ENCODE results near the gene EDC3.

EDC3 gene

GRCh38 chr15:74656935-74657535 lies 38.8 kb downstream of the EDC3 start:
- Histone ChIP-seq H3K9ac (no peak overlapping the region), H3K4me2 (no peak overlapping the region), H4K20me1 (ENCODE audit: insufficient read depth) (no peaks in the 10 kb centered on the region), H3K36me3 (ENCODE audit: insufficient read depth) (no peaks in the 10 kb centered on the region), H3K79me2 (ENCODE audit: insufficient read depth, low read depth) (no peaks in the 10 kb centered on the region), H3K27me3 (ENCODE audit: insufficient read depth, low read depth) (no peaks in the 10 kb centered on the region), H3K4me1 (ENCODE audit: low read depth, poor library complexity, severe bottlenecking) (peaks cover 40% of the 10 kb centered on the region), H3K27ac (no peak overlapping the region), H2AFZ (ENCODE audit: low read depth) (no peak overlapping the region), H3K4me3 (IDR thresholded peaks at IDR 0.05; ENCODE audit: insufficient read depth, low read depth, low read length) (no peak overlapping the region)
- TF ChIP-seq CTCF (conservative IDR thresholded peaks at IDR 0.05; ENCODE audit: low read depth, low read length), result no peak

DNA sequence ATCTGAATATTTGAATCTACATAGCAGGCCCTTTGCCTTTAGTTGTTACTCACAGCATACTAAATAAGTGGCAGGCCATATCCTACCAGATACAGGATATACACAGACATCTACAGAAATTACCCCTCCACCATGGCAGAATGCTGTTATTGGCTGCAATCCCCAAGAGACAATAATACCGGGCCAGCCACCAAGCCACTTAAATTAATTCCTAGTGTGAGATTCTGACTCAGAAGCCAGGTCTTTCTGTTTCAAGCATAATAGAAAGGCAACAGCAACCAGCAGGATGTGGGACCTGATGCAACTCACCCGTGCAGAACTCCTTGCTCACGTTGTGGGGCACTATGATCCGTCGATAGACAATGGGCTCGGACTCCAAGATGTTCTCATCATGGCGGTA lies 40.4 kb downstream of the EDC3 start:
- H3K9ac ChIP-seq, result no peak overlapping the region
- no peak overlapping the region for H3K27ac ChIP-seq
- H4K20me1 ChIP-seq (ENCODE audit: insufficient read depth), result no peaks in the 10 kb centered on the region
- no peak overlapping the region for H3K4me3 ChIP-seq (IDR thresholded peaks at IDR 0.05; ENCODE audit: insufficient read depth, low read depth, low read length)
- H3K36me3 ChIP-seq (ENCODE audit: insufficient read depth), result no peaks in the 10 kb centered on the region
- H3K27me3 ChIP-seq (ENCODE audit: insufficient read depth, low read depth), result no peaks in the 10 kb centered on the region
- TF ChIP-seq CTCF (conservative IDR thresholded peaks at IDR 0.05; ENCODE audit: low read depth, low read length), result no peak
- H3K4me1 ChIP-seq (ENCODE audit: low read depth, poor library complexity, severe bottlenecking), result peaks cover 40% of the 10 kb centered on the region
- H3K79me2 ChIP-seq (ENCODE audit: insufficient read depth, low read depth), result 0 out of 2 replicates have a peak, but pooled peaks cover 2% of the 10 kb centered on the region
- 0 out of 2 replicates have a peak overlapping the region, but pooled peaks have one; percentile 33 for H3K4me2 ChIP-seq
- no peak overlapping the region for H2AFZ ChIP-seq (ENCODE audit: low read depth)

- TF ChIP-seq CTCF (conservative IDR thresholded peaks at IDR 0.05; ENCODE audit: low read depth, low read length), result no peak
- Histone ChIP-seq H3K79me2 (ENCODE audit: insufficient read depth, low read depth) (0 out of 2 replicates have a peak, but pooled peaks cover 4% of the 10 kb centered on the region), H4K20me1 (ENCODE audit: insufficient read depth) (no peaks in the 10 kb centered on the region), H3K4me3 (IDR thresholded peaks at IDR 0.05; ENCODE audit: insufficient read depth, low read depth, low read length) (no peak overlapping the region), H3K4me2 (peak overlapping the region; percentile 25; the same call in 1 of the 2 replicates), H2AFZ (ENCODE audit: low read depth) (no peak overlapping the region), H3K4me1 (ENCODE audit: low read depth, poor library complexity, severe bottlenecking) (peaks cover 40% of the 10 kb centered on the region), H3K27ac (peak overlapping the region; percentile 69), H3K27me3 (ENCODE audit: insufficient read depth, low read depth) (no peaks in the 10 kb centered on the region), H3K9ac (no peak overlapping the region), H3K36me3 (ENCODE audit: insufficient read depth) (no peaks in the 10 kb centered on the region)
Observed at GRCh38 chr15:74653426-74654102, 42.3 kb downstream of the EDC3 start.

DNA sequence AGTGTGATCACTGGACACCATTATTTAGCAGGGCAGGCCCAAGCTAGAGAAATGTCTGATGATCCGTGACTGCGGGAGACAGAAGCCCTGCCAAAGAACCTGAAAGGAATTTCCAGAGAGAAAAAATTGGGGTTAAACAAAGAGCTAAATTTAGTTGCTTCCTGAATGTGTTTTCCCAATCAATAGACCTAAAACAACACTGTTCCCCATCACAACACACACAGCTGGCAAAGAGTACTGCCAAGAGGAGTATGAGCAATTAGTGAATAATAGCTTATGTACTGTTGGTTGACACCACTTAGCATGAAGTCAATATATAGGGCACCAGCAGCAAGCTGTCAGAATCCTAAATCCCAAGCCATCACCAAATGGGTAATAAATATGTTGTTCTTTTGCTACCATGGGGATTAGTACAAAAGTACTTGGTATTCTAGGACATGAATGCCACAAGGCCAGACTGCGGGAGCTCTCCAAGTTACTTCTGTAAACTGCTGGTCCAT lies 44.5 kb downstream of the EDC3 start:
- 0 out of 2 replicates have a peak, but pooled peaks cover 4% of the 10 kb centered on the region for H3K79me2 ChIP-seq (ENCODE audit: insufficient read depth, low read depth)
- no peak overlapping the region for H3K27ac ChIP-seq
- H3K4me1 ChIP-seq (ENCODE audit: low read depth, poor library complexity, severe bottlenecking), result peaks cover 37% of the 10 kb centered on the region
- H3K4me3 ChIP-seq (IDR thresholded peaks at IDR 0.05; ENCODE audit: insufficient read depth, low read depth, low read length), result no peak overlapping the region
- H2AFZ ChIP-seq (ENCODE audit: low read depth), result no peak overlapping the region
- no peaks in the 10 kb centered on the region for H4K20me1 ChIP-seq (ENCODE audit: insufficient read depth)
- no peak overlapping the region for H3K9ac ChIP-seq
- H3K4me2 ChIP-seq, result no peak overlapping the region
- H3K27me3 ChIP-seq (ENCODE audit: insufficient read depth, low read depth), result no peaks in the 10 kb centered on the region
- no peaks in the 10 kb centered on the region for H3K36me3 ChIP-seq (ENCODE audit: insufficient read depth)
- no peak for TF ChIP-seq CTCF (conservative IDR thresholded peaks at IDR 0.05; ENCODE audit: low read depth, low read length)

All from KMS-11 (cell line).